ENCODE results near the gene VDAC2.

GRCh38 chr10:75243426-75243825 lies 32.8 kb downstream of the VDAC2 start:
- no peak for TF ChIP-seq CTCF (IDR thresholded peaks at IDR 0.05)
- no peak for TF ChIP-seq EZH2 (IDR thresholded peaks at IDR 0.05; ENCODE audit: borderline replicate concordance, insufficient read depth, low read depth, low read length, poor library complexity, severe bottlenecking)

Measured in B cell (primary cell).